CD4-positive, alpha-beta T cell treated with Interleukin-4 for 4 hours (primary cell): ENCODE measurements around the gene FIZ1.

Source experiments
- DNase-seq: peaks from one replicate; pipeline ENCODE4 v3.0.0-alpha.2; 2020

The FIZ1 gene

DNA sequence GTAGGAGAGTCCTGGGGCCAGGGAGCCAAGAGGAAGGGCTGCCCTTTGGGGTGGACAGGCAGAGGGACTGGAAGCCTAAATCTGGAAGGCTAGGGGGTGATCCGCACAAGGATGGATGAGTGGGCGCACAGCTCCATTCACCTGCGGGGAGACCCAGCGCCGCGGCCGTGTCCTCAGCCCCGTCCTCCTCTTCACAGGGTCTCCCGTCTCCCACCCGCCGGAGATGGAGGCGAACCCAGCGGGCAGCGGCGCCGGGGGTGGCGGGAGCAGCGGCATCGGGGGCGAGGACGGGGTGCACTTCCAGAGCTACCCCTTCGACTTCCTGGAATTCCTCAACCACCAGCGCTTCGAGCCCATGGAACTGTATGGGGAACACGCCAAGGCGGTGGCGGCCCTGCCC lies 14.1 kb upstream of the FIZ1 start:
- DNase-seq: no peak

DNA sequence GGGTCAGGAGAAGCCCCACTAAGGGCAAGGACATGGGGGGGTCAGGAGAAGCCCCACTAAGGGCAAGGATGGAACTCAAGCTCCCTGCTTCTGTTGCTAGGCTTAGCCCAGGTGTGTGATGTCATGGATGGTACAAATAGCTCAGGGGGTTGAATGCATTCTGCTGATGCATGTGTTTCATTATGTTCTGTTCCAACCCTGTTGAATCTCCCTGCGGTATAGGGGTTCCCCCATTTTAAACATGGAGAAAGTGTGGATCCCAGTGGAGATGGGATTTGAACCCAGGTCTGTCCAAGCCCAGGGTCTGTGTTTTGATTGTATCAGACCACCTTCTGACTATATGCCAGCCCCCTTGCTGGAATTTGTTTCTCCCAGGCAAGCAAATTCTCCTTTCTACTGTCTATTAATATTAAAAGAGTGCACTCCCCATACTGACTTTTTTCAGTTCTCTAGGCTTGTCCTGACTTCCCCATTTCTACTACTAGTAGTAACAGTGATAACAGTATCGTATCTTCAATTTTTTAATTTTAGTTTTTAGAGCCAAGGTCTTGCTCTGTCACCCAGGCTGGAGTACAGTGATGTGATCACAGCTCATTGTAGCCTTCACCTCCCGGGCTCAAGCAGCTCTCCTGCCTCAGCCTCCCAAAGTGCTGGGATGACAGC lies 12.8 kb upstream of the FIZ1 start:
- DNase-seq: no peak

DNA sequence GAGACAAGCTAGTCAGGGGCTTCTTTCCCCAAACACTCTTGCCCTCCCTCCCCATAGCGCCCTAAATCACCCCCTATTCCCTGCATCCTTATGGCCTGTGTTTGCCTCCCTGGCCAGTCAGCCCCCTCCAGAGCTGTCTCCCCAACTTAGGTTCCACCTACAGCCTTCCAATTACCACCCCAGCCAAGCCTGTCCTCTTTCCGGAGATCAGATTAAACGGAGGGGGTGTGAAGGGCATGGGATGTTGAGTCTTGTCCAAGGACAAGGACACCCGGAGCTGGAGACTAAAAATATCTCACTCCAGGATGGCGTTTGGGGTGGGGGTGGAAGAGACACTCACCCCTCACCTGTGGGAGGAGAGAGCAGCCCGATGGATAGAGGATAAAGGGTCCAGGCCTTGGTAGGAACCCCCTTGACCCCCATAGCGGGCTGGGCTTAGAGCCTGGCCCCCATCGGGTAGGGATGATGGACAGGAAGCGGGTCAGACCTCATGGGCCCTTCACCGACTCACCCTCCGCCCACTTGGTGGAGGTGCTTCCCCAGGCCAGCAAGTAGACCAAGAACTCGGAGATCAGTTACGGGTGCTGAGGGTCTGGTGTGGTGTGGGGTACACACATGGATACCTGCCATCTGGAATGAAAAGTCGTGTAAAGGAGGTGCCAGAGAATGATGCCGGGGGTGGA lies 12.1 kb upstream of the FIZ1 start:
- DNase-seq: no peak

DNA sequence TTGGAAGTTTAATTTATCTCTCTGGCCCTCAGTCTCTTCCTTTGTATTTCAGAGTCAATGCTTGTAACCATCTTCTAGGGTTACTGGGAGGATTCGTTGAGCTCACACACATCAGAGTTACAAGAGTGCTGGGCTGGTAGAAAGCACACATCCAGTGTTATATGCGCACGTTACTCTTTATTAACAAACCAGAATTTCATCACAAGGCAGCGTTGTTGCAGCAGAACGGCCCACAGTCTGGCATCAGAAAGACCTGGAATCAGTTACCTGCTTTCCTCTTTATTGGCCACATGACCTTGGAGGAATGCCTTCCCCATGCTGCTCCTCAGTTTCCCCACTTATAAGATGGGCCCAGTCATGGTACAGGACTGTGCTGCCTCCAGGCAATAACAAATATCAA lies 10.0 kb upstream of the FIZ1 start:
- no peak for DNase-seq

DNA sequence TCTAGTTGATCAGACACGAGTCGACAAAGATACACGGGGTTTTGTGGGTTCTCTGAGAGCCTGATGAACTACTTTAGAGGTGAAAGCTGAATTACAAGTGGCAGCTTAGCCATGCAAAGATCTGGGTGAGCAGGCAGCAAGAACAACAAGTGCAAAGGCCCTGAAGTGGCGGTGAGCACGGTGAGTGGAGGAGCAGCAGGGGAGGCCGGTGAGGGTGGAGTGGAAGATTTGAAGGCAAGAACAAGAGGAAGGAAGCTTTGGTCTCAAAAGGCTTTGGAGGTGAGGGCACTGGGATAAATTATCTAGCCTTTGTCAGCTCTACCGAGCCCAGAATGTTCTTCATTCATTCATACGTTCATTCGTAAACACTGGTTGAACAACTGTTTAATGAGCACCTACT lies 7.5 kb upstream of the FIZ1 start:
- DNase-seq: no peak

DNA sequence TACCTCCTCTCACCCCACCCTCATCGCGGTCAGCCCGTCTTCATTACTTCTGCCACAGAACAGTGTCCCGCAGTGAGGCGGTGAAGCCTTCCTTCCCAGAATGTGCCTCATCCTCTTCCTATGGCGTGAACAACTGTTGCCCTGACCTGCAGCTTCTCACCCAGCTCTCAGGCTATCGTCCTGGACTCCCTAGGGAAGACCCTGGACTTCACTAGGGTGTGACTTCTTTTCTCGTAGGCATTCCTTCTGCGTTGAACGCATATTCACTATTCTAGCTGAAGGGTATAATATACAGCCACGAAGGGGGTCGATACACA lies 7.1 kb upstream of the FIZ1 start:
- no peak for DNase-seq

DNA sequence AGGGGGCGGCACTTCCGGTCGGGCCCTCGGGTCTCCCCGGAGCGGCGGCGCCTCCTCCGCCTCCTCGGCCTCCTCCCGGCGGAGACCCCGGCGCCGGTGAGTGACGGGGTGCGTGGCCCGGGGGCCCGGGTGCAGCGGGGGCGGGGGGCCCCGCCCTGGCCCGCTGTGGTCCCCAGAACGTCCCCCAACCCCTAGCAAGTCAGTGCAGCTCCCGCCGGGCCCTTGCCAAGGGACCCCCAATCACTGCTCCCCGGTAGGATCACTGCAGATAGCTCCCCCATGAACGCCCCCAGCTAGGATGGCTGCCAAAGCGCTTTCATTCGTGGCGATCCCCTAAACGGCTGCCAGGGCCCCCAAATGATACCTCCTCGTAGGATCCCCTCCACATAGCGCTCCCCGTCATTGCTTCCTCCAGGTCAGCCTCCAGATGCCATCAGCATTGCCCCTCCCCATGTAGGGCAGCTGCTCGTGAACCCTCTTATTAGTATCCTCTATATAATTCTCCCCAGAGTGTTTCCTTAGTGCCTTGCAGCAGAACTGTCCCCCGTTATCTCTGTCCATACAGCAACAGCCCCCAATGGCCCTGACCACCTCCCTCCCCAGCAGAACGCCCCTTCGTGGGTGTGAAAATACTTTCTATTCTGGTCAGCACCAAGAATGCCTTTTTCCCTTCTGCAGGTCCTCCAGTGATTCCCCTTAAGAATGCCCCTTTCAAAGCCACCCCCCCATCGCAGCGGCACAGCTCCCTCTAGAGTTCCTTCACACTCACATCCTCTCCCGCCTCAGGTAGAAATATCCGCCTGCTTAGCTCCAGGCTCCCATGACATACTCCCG lies 6.5 kb upstream of the FIZ1 start, which contains the start of gene ZNF865:
TSS of gene ZNF865 (plus strand) at position 11 of the 834 bp plus-strand sequence. CDS start 7,972 bp downstream, outside the sequence.
- DNase-seq: peak; percentile 70

DNA sequence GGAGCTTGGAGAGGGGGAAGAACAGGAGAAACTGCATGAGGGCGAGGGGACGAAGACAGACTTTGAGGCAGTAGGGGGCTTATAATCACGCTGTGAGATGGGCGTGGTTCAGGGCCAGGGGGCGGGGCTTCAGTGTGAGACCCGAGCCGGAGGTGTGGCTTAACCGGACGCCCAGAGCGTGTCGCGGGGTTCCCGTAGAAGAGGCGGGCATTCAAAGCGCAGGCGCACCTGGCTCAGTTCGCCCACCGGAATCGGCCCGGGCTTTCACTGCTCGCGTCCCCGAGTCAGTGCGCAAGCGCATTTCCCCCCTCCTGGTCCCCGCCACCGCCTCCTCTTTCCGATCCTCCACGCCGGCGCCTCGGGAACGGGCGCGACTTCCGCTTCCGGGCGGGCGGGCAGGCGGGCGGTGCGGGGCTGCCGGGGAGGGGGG lies 5.9 kb upstream of the FIZ1 start:
- DNase-seq: peak; percentile 97

DNA sequence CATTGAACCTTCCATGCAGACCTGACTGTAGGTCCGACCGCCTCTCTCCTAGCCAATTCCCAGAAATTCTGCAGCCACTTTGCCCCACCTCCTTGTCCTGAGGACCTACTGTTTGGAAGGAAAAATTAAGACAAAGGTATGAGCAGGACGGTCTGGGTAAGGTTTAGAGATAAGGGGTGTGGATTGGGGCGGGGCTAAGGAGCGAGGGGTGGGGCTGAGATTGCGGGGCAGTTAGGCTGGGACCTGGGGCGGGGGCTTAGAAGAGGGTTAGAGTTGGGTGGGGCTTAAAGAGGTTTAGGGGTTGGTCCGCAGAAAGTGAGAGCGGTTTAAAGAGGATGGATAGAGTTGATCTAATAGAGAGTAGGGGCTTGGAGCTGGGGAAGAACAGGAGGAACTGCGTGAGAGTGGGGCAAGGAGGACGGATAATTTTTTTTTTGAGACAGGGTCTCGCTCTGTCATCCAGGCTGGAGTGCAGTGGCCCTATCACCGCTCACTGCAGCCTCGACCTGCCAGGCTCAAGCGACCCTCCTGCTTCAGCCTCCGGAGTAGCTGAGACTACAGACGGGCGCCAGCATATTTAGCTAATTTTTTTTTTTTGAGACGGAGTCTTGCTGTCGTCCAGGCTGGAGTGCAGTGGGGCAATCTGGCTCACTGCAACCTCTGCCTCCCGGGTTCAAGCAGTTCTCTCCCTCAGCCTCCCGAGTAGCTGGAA lies 4.4 kb upstream of the FIZ1 start:
- no peak for DNase-seq

DNA sequence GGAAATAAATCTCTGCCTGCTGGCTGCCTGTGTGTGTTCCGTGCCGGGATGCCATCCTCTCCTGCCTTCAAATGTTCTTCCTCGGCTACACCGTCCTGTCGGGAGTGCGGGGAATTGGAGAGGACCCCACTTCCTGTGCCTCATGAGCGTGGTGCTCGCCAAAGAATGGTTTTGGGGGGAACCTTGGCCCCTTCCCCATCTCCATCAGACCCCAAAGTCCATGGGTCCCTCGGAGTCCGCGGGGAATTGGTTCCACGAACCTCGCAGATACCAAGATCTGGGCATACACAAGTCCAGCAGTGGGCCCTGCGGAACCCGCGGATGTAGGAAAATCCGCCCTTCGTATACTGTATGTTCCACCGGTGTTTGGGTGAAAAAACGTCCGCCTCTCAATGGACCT lies 3.8 kb upstream of the FIZ1 start:
- DNase-seq: no peak

DNA sequence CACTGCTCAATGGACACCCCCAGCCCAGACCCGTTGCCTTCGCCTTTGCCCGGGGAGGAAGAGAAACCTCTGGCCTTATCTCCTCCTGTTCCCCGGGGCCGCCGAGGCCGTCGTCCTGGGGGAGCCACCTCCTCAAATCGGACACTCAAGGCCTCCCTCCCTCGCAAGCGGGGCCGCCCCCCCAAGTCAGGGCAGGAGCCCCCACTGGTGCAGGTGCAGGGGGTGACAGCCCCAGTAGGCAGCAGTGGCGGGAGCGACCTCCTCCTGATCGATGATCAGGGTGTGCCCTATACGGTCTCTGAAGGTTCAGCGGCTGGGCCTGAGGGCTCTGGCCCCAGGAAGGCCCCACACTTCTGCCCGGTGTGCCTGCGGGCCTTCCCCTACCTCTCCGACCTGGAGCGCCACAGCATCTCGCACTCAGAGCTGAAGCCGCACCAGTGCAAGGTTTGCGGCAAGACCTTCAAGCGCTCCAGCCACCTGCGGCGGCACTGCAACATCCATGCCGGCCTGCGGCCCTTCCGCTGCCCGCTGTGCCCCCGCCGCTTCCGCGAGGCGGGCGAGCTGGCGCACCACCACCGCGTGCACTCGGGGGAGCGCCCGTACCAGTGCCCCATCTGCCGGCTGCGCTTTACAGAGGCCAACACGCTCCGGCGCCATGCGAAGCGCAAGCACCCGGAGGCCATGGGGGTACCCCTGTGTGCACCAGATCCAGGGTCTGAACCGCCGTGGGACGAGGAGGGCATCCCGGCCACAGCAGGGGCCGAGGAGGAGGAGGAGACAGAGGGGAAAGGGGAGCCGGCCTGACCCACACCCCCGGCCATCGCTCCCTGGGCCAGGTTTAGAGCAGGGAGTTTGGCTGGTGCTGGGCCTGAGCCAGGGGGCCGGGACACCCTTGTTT lies 3.0 kb upstream of the FIZ1 start:
- DNase-seq: no peak

DNA sequence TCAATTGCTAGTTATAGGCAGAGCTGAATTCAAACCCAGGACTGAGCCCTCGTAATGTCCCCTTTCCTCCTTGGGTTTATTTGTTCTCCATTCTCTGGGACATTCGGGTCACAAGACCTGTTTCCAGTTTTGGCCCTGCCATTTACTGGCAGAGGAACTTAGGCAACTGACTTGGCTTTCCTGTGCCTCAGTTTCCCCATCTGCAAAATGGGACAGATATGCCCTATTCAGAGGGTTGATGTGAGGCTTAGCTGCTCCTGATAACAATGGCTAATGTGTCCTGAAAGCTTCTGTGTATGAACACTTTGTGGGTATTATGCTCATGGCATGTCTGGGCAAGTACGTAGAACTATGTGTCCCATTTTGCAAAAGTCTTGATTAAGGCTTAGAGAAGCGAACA lies 1.8 kb upstream of the FIZ1 start:
- no peak for DNase-seq

DNA sequence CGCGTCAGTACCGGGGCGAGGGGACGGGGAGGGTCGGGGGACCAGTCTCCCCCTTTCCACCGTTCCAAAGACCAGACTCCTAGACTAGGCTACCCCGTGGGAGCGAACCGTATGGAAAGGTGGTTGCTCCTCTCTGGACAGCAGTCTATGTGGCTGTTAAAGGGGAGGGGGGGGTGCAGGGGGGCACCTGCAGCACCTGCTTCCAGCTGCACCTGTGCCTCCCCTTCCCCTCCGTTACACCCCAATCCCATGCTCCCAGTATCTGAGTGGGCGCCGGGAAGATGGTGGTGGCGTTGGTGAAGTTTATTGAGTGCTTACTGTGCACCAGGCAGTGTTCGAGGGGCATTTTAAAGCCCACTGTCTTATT lies 1.3 kb upstream of the FIZ1 start:
- no peak for DNase-seq

DNA sequence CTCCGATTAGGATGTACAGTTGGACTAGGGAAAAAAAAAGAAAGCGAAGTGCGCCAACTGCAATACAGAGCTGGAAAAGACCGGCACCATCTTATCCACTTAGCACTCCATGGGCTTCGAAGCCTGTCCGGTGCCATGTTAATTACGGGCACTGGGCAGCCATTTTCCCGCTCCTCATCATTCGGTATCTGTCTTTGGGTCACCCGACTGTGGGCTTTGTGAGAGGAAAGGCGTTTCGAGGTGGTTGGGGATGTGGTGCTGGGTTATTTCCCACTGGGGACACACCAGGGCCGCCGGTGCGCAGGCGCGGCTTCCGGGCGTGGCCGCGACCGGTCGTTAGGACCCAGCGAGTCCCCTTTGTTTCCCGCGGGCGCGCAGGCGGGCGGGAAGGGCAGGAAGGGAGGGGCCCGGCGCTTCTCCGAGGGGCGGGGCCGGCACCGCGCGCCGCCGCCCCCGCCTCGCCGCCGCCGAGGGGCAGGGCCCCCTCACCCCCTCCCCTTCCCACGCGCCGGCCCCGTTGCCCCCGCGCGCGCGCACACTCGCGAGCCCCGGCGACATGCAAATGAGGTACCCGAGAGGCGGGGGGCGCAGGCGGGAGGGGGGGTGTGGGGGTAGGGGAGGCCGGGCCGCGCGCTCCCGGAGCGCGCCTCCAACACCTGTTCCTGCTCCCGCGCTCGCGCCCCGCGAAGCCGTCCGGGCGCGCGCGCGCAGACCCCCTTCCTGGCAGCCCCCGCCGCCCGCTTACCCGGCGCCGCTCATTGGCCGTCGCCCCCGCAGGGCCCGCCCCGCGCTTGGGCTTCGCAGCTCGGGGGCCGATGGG lies 735 bp upstream of the FIZ1 start, which contains the start of gene ZNF524:
TSS of gene ZNF524 (plus strand) at position 447 of the 820 bp plus-strand sequence. CDS start 1,825 bp downstream, outside the sequence.
- peak; percentile 90 for DNase-seq

DNA sequence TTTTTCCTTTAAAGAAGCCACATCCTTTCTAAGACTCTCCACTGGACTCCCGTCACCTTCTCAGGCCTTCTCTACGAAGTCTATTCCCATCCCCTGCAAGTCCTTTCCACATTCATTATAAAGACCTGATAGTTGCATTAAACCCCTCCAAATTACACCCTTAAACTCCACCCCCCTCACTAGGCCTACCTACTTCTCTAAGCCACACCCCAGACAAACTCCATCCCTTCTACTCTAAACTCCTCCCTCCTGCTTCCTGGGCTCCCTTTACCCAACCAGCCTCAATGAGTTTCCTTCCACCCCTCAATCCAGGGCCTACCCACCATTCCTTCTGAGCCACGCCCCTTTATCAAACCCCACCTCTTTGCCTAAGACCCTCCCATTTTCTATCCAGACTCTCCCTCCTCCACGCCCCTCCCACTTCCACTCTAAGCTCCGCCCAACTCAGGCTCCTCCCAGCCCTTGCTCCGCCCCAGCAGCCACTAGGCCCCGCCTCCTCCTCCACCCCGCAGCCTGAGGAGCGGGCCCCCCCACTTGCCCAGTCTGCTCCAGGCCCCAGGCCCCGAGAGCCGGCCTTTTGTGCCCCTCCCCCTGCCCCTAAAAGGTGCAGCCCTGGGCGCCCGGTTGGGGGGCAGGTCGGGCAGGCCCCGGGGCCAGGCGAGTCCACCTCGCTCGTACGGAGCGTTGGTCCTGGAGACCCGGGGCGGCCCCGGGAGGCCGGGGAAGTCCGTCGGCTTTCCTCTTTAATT lies 424 bp downstream of the FIZ1 start:
- peak; percentile 86 for DNase-seq

DNA sequence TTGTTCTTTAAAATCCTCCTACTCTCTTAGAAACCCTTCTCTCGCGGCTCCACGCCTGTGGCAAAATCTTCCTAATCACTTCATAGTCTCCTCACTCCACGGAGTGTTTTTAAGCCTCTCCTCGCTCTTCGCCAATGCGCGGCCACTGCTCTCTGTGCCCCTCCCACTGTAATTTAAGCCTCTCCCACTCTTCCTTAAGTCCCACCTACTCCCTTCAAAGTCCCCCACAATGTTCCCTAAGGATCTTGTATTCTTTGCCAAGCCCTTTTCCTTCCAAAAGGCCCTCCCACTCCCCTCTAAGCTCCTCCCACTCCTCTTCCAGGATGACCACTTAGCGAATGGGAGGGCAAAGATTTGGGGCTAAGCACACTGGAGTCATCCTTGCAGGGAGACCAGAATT lies 1.3 kb downstream of the FIZ1 start:
- DNase-seq: no peak

DNA sequence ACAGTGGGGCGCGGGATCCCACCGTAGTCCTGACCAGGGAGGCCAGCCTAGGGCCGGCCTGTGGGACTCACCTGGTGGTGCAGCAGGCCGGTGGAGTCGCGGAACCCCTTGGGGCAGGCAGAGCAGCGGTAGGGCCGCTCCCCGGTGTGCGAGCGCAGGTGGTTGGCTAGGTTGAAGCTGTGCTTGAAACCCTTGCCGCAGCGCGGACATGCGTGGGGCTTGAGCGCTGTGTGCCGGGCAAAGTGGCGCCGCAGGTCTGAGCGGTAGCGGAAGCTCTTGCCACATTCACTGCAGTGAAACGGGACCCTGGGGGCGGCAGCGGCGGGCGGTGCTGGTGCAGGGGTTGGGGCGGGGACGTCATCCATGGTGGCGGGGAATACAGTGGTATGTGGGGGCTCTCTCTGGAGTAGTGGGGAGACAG lies 1.8 kb downstream of the FIZ1 start:
- DNase-seq: no peak

DNA sequence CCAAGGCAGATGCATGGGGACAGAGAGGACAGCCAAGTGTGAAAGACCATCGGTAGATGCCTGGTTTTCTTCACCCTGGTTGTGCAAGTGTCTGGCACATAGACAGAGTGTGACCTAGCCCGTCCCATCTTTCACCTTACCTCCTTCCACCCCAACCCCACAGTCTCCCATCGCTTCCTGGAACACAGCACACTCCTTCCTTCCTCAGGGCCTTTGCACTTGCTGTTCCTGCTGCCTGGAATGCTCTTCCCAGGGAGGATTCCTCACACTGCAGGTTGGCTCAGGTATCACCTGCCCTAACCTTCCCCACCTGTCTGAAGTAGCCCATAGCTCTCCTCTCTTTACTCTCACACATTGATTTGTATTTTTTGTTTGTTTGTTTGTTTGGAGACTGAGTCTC lies 3.0 kb downstream of the FIZ1 start:
- no peak for DNase-seq

DNA sequence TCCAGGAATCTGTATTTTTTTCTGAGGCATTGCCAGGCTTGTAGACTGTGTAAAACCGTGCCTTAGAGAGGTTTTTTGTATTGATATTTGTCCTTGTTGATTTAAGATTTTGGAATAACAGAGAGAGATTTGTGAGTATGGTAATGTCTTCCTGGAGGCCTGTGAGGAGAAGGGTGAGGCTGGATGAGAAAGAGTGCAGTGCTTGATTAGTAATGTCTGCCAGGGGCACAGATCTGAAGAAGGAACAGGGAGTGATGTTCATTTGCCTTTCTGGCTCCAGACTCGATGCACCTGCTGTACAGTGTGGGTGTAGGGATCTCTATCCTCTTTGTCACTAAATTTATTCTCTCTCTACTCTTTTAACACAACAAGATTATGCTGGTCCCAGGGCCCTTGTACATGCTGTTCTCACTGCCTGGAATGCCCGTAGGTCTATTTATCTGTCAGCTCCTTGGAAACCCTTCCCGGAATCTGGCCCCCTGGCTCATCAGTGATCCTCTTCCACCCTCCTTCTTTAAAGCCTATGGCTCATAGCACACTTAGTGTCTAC lies 4.2 kb downstream of the FIZ1 start:
- DNase-seq: no peak

DNA sequence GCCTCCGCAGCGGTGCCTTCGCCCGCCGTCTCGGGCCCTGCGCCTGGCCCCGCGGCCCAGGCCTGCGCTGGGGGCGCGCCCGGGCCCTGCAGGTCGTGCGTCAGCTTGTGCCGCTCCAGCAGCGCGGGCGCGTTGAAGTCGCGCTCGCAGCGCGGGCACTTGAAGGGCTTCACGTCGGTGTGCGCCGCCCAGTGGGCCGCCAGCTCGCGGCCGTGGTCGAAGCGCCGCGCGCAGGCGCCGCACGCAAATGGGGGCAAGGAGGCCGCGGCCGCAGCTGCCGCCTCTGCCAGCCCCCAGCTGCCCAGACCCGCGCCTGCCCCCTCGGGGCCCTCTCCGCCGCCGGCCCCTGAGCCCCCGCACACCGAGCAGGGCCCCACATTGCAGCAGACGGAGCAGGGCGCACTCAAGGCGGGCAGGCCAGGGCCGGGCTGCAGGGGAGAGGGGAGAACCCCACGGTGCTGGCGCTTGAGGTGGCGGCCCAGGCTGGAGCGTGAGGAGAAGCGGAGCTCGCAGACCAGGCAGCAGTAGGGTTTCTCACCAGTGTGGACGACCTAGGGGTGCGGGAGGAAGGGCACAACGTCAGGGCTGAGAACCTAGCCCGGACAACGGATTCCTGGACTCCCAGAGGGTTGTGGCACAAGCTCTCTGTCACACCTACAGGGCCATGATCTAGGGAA lies 6.1 kb downstream of the FIZ1 start:
- DNase-seq: no peak
